GM19372 (cell line): ENCODE data around the gene EEF1AKMT2.
A peak's percentile ranks its signal among the peaks of the same experiment; 100 is the strongest.

Experiments
- ATAC-seq: cut with Tn5 transposase; IDR thresholded peaks from one replicate; pipeline ENCODE4 v1.9.1; 2021; ENCODE audit warnings: mild to moderate bottlenecking, low read depth, moderate library complexity; ENCODE audit not compliant: unreplicated experiment

EEF1AKMT2 gene

GRCh38 chr10:124739119-124739921 is 52.4 kb downstream of the EEF1AKMT2 start:
- no peak for ATAC-seq

- ATAC-seq, result no peak
Measured at GRCh38 chr10:124738441-124738840, 53.2 kb downstream of the EEF1AKMT2 start.

GRCh38 chr10:124737708-124738107 is 54.0 kb downstream of the EEF1AKMT2 start:
- ATAC-seq, result no peak

- no peak for ATAC-seq
Measured at GRCh38 chr10:124737221-124737620, 54.5 kb downstream of the EEF1AKMT2 start.

GRCh38 chr10:124736491-124737136 is 55.1 kb downstream of the EEF1AKMT2 start:
- ATAC-seq, result no peak

- no peak for ATAC-seq
Measured at GRCh38 chr10:124735491-124736286, 56.0 kb downstream of the EEF1AKMT2 start.

GRCh38 chr10:124734311-124735166 is 57.1 kb downstream of the EEF1AKMT2 start:
- no peak for ATAC-seq

- no peak for ATAC-seq
Measured at GRCh38 chr10:124733571-124734245, 58.0 kb downstream of the EEF1AKMT2 start.

- peak; percentile 74 for ATAC-seq
Measured at GRCh38 chr10:124732931-124733570, 58.6 kb downstream of the EEF1AKMT2 start.

GRCh38 chr10:124731551-124731950 is 60.1 kb downstream of the EEF1AKMT2 start:
- ATAC-seq, result no peak

- ATAC-seq, result no peak
Measured at GRCh38 chr10:124730790-124731189, 60.9 kb downstream of the EEF1AKMT2 start.

GRCh38 chr10:124728830-124729661 is 62.6 kb downstream of the EEF1AKMT2 start:
- ATAC-seq, result no peak

- no peak for ATAC-seq
Measured at GRCh38 chr10:124728071-124728829, 63.4 kb downstream of the EEF1AKMT2 start.

GRCh38 chr10:124727361-124727960 is 64.2 kb downstream of the EEF1AKMT2 start:
- ATAC-seq, result no peak

GRCh38 chr10:124725791-124726190 is 65.9 kb downstream of the EEF1AKMT2 start:
- no peak for ATAC-seq

- ATAC-seq, result no peak
Measured at GRCh38 chr10:124725171-124725631, 66.5 kb downstream of the EEF1AKMT2 start.
